HG03135 (cell line): Measurements from ENCODE around the gene OTOP2.

Source experiments
- ATAC-seq: cut with Tn5 transposase; IDR thresholded peaks from one replicate; pipeline ENCODE4 v1.9.1; 2021; ENCODE audit warnings: mild to moderate bottlenecking, moderate library complexity; ENCODE audit not compliant: unreplicated experiment

Gene OTOP2

DNA sequence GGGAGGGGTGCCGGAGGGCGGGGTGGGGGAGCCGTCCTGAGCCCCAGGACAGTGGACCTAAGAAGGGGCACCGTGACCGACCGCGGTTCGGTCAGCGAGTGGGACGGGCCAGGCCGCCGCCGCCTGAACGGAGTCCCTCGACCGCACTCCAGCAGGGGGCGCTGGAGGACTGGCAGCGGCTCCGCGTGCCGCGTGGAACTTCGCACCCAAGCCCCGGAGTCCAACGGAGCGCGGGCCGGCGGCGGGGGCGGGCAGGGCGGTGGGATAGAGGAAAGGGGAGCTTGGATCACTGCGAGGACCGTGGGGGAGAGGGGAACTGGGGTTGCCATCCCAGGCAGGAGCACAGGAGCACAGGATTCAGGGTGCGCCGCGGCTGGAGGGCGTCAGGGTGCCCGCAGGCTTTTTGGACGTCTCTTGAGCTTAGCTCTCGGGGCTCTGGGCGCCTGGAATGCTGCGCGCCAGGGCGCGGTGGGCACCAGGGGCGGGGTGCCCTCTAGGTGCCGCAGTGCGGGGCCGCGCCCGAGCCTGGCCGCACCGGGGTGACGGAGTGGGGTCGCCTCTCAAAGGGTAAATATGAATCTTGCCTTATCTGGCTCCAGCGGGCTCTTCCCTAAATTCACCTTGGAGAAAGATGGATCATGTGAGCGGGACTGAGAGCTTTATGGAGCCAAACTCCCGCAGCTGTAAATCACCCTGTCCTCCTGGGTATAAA lies 379 bp upstream of the OTOP2 start:
- ATAC-seq = no peak

GRCh38 chr17:74925242-74925641 lies 1.2 kb downstream of the OTOP2 start:
- no peak for ATAC-seq

- no peak for ATAC-seq
These were observed 4.7 kb downstream of the OTOP2 start for GRCh38 chr17:74928786-74929185.

DNA sequence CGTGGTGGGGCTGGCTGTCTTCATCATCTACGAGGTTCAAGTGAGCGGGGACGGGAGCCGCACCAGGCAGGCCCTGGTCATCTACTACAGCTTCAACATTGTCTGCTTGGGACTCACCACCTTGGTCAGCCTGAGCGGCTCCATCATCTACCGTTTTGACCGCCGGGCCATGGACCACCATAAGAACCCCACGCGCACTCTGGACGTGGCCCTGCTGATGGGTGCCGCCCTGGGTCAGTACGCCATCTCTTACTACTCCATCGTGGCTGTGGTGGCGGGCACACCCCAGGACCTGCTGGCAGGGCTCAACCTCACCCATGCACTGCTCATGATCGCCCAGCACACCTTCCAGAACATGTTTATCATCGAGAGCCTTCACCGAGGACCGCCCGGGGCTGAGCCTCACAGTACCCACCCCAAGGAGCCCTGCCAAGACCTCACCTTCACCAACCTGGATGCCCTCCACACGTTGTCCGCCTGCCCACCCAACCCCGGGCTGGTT lies 6.5 kb downstream of the OTOP2 start:
- no peak for ATAC-seq

DNA sequence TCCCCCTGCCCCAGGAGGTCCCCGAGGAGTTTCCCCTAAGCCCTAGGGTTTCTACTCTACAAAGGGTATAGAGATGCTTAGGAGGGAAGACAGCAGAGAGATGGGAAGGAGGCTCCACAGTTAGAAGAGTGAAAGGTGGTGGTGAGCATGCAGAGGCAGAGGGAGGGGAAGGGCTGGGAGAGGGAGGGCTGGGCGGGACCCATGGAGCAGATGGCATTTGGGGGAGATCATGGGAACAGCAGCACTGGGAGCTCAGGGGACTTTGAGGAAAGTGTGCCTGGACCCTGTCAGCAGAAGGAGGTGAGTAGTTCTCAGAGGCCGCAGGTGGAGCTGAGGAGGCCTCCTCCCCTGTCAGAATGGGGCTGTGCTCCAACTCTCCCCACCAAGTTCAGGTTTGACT lies 11.0 kb downstream of the OTOP2 start:
- ATAC-seq = no peak

DNA sequence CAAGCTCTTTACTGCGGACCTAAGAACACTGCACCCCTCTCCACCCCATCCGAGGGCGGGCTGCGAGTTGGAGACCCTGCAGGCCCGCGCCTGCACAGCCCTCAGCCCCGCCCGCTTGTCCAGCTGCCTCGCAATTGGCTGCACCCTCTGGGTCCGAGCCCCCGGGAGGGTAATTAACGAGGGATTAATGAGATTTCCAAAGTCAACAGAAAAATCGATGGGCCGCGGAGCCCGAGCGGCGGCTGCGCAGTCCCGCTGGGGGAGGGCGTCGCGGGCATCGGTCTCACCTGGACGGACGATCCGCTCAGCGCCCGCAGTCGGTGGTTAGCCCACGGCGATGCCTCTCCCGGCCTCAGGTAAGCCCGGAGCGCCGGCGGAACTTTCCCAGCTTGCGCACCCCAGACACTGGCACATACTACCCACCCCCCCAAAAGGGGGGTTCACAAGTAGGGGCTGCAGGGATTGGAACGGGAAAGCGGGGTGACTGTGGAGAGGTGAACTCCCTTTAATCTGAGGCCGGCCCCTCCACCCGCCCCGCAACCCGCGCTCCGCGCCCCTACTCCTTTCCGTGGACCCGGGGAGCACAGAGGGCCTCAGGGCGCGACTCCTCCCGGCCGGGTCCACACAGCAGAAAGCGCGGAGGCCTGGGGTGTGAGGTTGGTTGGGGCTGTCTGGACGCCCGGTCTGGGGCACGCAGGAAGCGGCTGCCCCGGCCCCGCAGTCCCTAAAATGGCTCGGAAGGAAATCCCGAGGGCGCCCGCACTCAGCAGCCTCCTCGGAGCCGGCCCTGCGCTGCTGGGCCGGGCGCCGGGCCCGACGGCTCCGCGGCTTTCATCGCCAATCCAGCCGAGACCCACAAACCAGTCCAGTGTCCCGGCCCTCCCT lies 11.8 kb downstream of the OTOP2 start, which contains the start of gene OTOP3:
OTOP3 (plus strand) TSS at position 314 of the 885 bp plus-strand sequence; CDS start at position 338, 24 bp downstream.
- no peak for ATAC-seq

DNA sequence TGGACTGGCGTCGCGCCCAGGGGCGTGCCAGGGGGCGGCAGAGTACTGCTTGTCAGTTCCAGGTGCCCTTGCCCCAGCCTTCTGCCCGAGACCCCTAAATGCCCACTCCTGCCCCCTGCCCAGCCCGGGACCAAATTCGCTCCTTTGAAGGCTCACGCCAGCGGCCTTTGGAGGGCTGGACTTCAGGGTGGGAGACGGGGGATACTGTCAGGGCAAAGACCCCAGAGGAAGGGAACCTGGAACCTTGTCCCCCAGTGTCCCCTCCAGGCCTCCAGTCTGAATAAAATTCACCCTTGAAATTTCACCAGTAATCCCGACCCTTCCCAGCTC lies 12.4 kb downstream of the OTOP2 start:
- ATAC-seq = no peak

- ATAC-seq = no peak
These were observed 13.3 kb downstream of the OTOP2 start for GRCh38 chr17:74937064-74938051.

GRCh38 chr17:74938194-74938950 lies 14.3 kb downstream of the OTOP2 start:
- ATAC-seq = no peak

DNA sequence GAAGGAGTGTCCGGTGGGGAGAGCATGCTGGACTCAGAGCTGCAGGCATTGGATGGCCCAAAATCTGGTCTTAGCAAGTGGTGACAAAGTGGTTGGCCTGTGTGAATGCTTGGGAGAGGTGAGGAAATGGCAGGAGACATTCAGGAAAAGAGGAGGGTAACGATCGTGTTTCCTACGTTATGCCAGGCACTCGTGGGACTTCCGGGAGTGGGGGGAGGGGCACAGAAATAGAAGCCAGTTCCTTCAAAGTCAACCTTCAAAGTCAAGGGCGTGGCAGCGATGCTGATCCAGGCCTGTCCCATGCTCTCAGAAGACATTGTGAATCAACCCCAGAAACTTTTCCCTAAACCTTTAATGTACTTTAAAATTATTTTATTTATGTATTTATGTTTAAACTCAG lies 15.5 kb downstream of the OTOP2 start:
- no peak for ATAC-seq

DNA sequence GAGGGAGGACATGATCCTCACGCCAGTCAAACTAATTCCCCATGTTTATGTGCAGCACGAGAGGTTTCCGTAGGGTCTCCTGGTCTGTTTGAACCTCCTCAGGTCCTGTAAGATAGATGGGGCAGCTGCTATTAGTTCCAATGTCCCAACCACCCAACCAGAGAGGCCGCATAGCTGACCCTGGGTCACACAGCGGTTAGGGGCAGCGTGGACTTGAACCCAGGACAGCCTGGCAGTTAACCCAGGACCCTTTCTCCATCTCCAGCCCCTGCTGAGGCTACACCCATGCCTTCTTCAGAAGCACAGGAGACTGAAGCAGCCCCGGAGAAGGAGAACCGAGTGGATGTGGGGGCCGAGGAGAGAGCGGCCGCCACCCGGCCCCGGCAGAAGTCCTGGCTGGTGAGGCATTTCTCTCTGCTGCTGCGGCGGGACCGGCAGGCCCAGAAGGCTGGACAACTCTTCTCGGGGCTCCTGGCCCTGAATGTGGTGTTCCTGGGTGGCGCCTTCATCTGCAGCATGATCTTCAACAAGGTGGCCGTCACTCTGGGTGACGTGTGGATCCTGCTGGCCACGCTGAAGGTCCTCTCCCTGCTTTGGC lies 17.2 kb downstream of the OTOP2 start:
- no peak for ATAC-seq

GRCh38 chr17:74943808-74944522 lies 19.9 kb downstream of the OTOP2 start:
- no peak for ATAC-seq

- ATAC-seq = no peak
These were observed 21.5 kb downstream of the OTOP2 start for GRCh38 chr17:74945543-74945942.

- no peak for ATAC-seq
These were observed 22.6 kb downstream of the OTOP2 start for GRCh38 chr17:74946641-74947040.

DNA sequence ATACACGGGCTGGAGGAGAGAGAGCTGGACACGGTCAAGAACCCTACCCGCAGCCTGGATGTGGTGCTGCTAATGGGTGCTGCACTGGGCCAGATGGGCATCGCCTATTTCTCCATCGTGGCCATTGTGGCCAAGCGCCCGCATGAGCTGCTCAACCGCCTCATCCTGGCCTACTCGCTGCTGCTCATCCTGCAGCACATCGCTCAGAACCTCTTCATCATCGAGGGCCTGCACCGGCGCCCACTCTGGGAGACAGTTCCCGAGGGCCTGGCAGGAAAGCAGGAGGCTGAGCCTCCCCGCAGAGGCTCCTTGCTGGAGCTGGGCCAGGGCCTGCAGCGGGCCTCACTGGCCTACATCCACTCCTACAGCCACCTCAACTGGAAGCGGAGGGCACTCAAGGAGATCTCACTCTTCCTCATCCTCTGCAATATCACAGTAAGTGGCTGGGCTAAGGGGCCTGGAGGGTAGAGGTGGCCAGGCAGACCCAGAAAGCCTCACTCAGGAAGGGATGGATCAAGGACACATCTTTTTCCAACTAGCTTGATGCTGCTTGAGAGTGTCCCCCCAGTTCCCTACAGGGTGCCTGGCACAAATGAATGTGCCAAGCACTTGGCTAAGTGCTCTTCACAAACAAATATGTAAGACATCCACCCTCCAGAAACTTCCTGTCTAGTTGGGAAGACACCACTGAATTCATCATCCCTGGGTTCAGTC lies 23.1 kb downstream of the OTOP2 start:
- ATAC-seq = no peak

GRCh38 chr17:74949455-74950115 lies 25.5 kb downstream of the OTOP2 start:
- no peak for ATAC-seq

- no peak for ATAC-seq
These were observed 26.1 kb downstream of the OTOP2 start for GRCh38 chr17:74950207-74950606.

DNA sequence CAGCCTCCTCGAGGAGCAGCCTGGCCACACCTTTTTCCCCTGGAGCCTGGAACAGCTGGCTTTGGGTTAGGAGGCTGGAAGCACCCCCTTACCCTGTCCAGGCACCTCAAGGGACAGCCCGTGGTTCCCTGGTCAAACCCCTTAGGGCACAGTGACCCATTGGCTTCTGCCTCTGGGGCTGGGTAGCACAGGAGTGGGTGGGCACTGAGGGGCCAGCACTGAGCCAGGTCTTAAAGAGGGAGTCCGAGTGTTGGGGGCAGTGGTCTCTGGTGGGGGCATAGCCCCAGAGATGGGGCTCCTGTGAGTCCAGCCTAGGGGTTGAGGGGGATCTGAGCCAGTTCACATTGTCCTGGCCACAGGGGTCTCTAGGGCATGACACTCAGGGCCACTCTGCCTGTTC lies 27.0 kb downstream of the OTOP2 start:
- ATAC-seq = no peak
